Smooth muscle cell (in vitro differentiated cells): Measurements from ENCODE around the gene MYO7A. TPM values are rescaled to one million over a fixed set of nuclear protein-coding genes. Genes with fewer than 3 reads are reported as not detected.

Experiments used
- DNase-seq: peaks from one replicate; lab custom pipeline; 2025; ENCODE audit not compliant: unreplicated experiment; lab: John Stamatoyannopoulos, UW
- H2AFZ ChIP-seq: fragments of 200-600 bp; sonication (generic); 2 replicates; pipeline ENCODE4 v1.6.0; 2016; ENCODE audit warnings: antibody characterized with exemption, low read depth, mild to moderate bottlenecking
- H3F3A ChIP-seq: fragments of 200-600 bp; sonication (generic); 2 replicates; pipeline ENCODE4 v1.6.0; 2017; ENCODE audit warnings: antibody characterized with exemption, low read depth
- H3K27ac ChIP-seq: fragments of 200-600 bp; sonication (generic); 2 replicates; pipeline ENCODE4 v1.5.1; 2016; ENCODE audit warnings: low read depth, mild to moderate bottlenecking
- H3K27me3 ChIP-seq: fragments of 200-600 bp; sonication (generic); 2 replicates; pipeline ENCODE4 v1.6.1; 2016; ENCODE audit warnings: low read depth, mild to moderate bottlenecking
- H3K36me3 ChIP-seq: fragments of 200-600 bp; sonication (generic); 2 replicates; pipeline ENCODE4 v1.5.1; 2016; ENCODE audit warnings: low read depth
- H3K4me1 ChIP-seq: fragments of 200-600 bp; sonication (generic); 2 replicates; pipeline ENCODE4 v1.5.1; 2016; ENCODE audit warnings: low read depth
- H3K4me2 ChIP-seq: fragments of 200-600 bp; sonication (generic); 2 replicates; pipeline ENCODE4 v1.6.0; 2016; ENCODE audit warnings: mild to moderate bottlenecking
- H3K4me3 ChIP-seq: fragments of 200-600 bp; sonication (generic); 2 replicates; pipeline ENCODE4 v1.5.1; 2016; ENCODE audit warnings: mild to moderate bottlenecking
- H3K79me2 ChIP-seq: fragments of 200-600 bp; sonication (generic); 2 replicates; pipeline ENCODE4 v1.6.0; 2016; ENCODE audit warnings: low read depth, mild to moderate bottlenecking
- H3K9ac ChIP-seq: fragments of 200-600 bp; sonication (generic); 2 replicates; pipeline ENCODE4 v1.6.0; 2016; ENCODE audit warnings: low read depth
- H3K9me3 ChIP-seq: fragments of 200-600 bp; sonication (generic); replicated peaks from 2 replicates; pipeline ENCODE4 v1.5.1; 2016; ENCODE audit warnings: low read depth
- H4K20me1 ChIP-seq: fragments of 200-600 bp; sonication (generic); 2 replicates; pipeline ENCODE4 v1.6.0; 2016; ENCODE audit warnings: low read depth
- CTCF ChIP-seq: fragments of 200-600 bp; sonication (generic); IDR thresholded peaks from 2 replicates; pipeline ENCODE4 v1.5.1; 2017; ENCODE audit warnings: borderline replicate concordance, mild to moderate bottlenecking, antibody characterized with exemption; ENCODE audit not compliant: insufficient read depth, poor library complexity, severe bottlenecking
- WGBS: methylation state at CpG from one replicate; pipeline ENCODE4 v1.1.7; 2016; ENCODE audit warnings: low lambda C conversion rate; 5-methylcytosine and 5-hydroxymethylcytosine counted together
- polyA plus RNA-seq: library from polyadenylated mRNA; unstranded; fragments of >200 nt; fragmentation: Nextera tagmentation; extraction: Ambion mirVana; gene quantifications from 2 replicates; pipeline ENCODE4 v1.2.1, GENCODE V29; 2016
- total RNA-seq: library from RNA; depleted of rRNA; stranded (reverse); fragments of >200 nt; gene quantifications from 2 replicates; pipeline ENCODE4 v1.2.3, GENCODE V29; 2014

The MYO7A gene
- total and polyA plus RNA-seq, 2 experiments from 2014 or later, result 0.08 to 0.18 TPM

DNA sequence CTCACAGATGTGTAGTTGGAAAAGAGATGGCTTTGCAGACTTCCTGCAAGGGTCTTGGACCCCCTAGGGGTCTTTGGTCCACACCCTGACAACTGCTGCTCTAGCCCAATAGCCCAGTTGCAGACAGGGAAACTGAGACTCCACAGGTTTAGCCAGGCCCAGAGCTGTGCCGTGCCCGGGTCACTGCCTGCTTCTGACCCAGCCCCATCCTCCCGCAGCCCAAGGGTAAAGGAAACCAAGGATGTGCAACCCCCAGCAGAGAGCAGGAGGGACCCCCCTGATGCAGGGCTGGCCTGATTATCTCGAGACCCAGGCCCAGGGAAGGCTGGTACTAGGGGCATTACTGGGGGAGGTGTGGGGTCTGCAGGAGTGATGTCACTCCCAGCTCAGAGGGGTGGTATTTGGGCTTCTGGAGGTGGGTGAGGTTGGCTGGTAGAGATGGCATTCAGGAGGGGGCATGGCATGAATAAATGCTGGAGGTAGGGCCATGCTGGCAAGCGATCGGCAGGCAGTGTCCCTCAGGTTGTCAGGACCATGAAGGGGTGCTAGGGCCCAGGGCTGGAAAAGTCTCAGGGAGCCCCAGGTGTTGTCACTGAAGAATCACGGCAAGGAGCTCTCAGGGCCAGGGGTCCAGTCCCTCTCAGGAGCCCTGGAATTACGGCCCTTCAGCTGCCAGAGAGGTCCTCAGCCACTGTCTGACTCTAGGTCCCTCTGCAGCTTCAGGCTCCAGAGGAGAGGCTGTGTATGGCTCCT is 21.1 kb downstream of the MYO7A start:
- Histone ChIP-seq H3K79me2 (no peaks in the 10 kb centered on the region), H3K4me3 (no peak overlapping the region), H3K4me2 (no peak overlapping the region), H3K27me3 (no peaks in the 10 kb centered on the region), H3K4me1 (peaks cover 15% of the 10 kb centered on the region), H3K36me3 (no peaks in the 10 kb centered on the region), H3K9me3 (no peaks in the 10 kb centered on the region), H3K9ac (no peak overlapping the region), H3F3A (no peaks in the 10 kb centered on the region), H4K20me1 (no peaks in the 10 kb centered on the region), H2AFZ (no peak overlapping the region), H3K27ac (no peak overlapping the region)
- TF ChIP-seq CTCF, result no peak
- 91% methylated on average over 8 of the region's 8 CpGs for WGBS
- no peak for DNase-seq

DNA sequence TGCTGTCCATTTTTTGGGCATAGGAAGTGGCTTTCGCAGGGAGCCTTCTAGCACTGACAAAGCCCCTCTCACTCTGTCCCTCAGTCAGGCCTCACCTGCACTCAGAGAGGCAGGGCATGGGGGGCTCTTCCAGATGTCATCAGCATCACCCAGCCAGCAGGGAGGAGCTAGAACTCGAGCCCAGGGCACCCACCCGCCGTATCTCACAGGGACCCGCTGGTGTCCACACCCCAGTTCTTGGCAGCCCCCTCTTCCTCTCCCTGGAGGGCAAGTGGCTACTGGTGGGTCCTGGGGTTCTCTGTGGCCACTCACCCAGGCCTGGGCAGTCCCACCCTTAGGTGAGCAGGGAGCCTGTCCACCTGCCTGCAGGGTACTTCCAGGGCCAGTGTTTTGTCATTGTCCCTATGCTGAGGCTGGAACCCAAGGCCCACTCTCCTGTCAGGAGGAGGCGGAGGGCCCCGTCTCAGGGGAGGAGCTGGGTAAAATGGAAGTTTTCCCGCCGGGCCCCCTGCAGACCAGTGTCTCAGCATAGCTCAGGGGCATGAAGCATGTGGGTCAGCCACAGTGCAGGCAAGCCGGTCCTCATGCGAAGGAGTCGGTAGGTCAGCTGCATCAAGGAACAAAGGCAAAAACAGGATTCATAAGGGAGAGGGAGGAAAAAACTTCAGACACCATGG is 21.8 kb downstream of the MYO7A start:
- Histone ChIP-seq H3K4me1 (peaks cover 15% of the 10 kb centered on the region), H3K27me3 (no peaks in the 10 kb centered on the region), H3K4me3 (no peak overlapping the region), H3F3A (no peaks in the 10 kb centered on the region), H3K9ac (no peak overlapping the region), H3K27ac (no peak overlapping the region), H3K36me3 (no peaks in the 10 kb centered on the region), H4K20me1 (no peaks in the 10 kb centered on the region), H3K9me3 (no peaks in the 10 kb centered on the region), H2AFZ (no peak overlapping the region), H3K4me2 (no peak overlapping the region), H3K79me2 (no peaks in the 10 kb centered on the region)
- 83% methylated on average over 12 of the region's 12 CpGs for WGBS
- no peak for TF ChIP-seq CTCF
- DNase-seq, result no peak

DNA sequence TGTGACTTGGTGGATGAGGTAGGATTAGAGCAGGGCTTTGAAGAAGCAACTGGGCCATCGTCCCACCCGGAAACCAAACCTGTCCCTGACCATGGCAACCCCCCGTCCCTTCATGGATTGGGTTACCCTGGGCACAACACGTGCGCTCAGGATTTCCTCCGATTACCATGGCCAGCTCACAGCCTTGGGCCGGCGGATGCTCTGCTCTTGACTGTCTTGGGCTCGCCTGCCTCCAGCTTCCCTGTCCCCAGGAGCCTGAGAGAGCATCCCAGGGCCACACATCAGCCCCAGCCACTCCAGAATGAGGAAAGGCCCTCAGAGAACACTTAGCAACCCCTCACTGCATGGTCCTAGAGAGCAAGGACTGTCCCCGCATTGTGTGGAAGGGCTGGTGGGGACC is 22.8 kb downstream of the MYO7A start:
- H3K27me3 ChIP-seq, result no peaks in the 10 kb centered on the region
- no peak overlapping the region for H3K4me3 ChIP-seq
- no peaks in the 10 kb centered on the region for H3K9me3 ChIP-seq
- no peak for TF ChIP-seq CTCF
- no peak overlapping the region for H3K9ac ChIP-seq
- WGBS, result 95% methylated on average over 10 of the region's 10 CpGs
- no peak overlapping the region for H2AFZ ChIP-seq
- H3K27ac ChIP-seq, result no peak overlapping the region
- peaks cover 15% of the 10 kb centered on the region for H3K4me1 ChIP-seq
- H4K20me1 ChIP-seq, result no peaks in the 10 kb centered on the region
- H3K4me2 ChIP-seq, result no peak overlapping the region
- H3K36me3 ChIP-seq, result no peaks in the 10 kb centered on the region
- no peak for DNase-seq
- no peaks in the 10 kb centered on the region for H3K79me2 ChIP-seq
- no peaks in the 10 kb centered on the region for H3F3A ChIP-seq
